HG02973 (cell line): ENCODE measurements around the gene CDH22.

Experiments
- ATAC-seq: cut with Tn5 transposase; IDR thresholded peaks from one replicate; pipeline ENCODE4 v1.9.1; 2021; ENCODE audit warnings: moderate library complexity; ENCODE audit not compliant: unreplicated experiment

The CDH22 gene

GRCh38 chr20:46127396-46128010 is 180.8 kb downstream of the CDH22 start:
- no peak for ATAC-seq

DNA sequence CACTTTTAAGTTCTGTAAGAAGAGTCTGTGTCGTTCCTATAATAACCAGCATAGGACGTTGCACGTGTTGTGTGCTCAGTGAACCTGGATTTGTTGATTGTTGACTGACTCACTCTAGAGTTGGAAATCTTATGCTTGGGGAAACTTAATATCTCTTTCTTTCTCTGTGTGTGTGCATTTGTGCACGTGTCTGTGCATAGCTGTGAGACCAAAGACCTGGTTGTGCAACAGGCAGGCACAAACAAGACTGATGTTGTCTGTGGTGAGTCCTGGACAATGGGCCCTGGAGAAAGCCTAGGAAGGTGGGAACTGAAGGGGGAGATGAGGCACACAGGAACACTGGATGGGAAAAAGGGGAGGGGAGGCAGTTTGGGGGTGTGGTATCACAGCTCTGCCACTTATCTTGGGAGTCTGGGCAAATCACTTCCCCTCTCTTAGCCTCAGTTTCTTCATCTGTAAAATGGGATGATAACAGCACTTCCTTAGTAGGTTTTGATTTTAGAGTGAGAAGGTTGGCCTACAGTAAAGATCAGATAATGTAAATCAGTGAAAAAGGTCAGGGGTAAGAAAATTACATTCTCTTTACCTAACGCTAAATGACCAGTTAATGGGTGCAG is 181.8 kb downstream of the CDH22 start:
- no peak for ATAC-seq
